Activated gamma-delta T cell (primary cell): ENCODE results near the gene ZIC2.
"Not testable (repeated sequence)": the region's sequence is repeated elsewhere in the genome, so short reads cannot be mapped to it uniquely, and the experiment has no call there.

ENCODE experiments used
- DNase-seq: peaks from one replicate; lab custom pipeline; 2025; lab: John Stamatoyannopoulos, UW
- total RNA-seq, 2 donors: gene quantifications; one replicate each; lab custom pipeline; 2026; lab: John Stamatoyannopoulos, UW

Gene ZIC2
- 0 to 0.13 reads per million in 2 donors for total RNA-seq

GRCh38 chr13:99981735-99982035 lies at the start of gene ZIC2:
ZIC2 (plus strand) TSS chr13:99981784; CDS start chr13:99982065, 281 bp downstream.
- DNase-seq: no peak

GRCh38 chr13:99932912-99933311 lies 48.7 kb upstream of the ZIC2 start:
- no peak for DNase-seq

DNA sequence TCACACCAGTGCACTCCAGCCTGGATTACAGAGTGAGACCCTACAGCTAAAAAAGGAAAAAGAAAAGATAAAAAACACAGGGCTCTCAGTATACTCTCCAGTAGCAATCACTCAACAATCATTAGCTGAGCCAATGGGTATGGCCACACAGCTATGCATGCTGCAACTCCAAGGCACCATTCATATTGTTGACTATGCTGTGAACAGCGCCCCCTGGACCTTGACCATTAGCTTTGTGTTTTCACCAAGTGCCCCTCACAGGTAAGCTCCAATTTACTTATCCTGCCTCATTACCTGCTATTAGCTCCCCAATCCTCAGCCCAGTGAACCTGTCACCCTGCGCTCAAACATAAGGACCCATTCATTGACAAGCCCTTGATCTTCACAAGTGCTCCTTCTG lies 45.8 kb upstream of the ZIC2 start:
- no peak for DNase-seq

DNA sequence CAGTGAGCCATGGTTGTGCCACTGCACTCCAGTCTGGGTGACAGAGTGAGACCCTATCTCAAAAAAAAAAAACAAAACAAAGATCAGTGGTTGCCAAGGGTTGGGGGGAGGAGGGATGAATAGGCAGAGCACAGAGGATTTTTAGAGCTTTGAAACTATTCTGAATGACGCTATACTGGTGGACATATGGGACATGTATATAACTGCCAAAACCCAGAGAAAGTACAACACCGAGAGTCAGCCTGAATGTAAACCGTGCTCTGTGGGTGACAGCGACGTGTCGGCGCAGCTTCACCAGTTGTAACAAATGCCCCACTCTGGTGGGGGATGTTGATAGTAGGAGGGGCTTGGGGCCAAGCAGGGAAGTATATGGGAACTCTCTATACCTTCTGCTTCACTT lies 42.9 kb upstream of the ZIC2 start:
- no peak for DNase-seq

GRCh38 chr13:99941086-99941485 lies 40.5 kb upstream of the ZIC2 start:
- no peak for DNase-seq

DNA sequence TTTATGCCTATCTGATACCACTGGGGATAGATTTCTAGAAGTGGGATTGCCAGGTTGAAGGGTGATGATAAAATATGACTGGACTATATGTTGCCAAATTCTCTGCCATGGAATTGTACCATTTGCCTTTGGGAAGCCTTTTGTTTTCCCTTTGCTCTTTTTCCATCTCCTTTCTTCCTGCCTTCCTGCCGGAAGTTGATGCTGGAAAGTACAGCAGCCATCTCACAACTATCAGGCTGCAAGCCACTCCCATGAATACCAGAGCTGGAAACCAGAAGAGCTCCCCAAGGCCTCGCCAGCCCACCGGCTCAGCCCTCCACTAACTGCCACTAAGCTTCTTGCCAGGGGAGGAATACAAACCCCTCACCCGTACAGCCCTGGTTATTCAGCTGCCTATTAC lies 39.7 kb upstream of the ZIC2 start:
- no peak for DNase-seq

DNA sequence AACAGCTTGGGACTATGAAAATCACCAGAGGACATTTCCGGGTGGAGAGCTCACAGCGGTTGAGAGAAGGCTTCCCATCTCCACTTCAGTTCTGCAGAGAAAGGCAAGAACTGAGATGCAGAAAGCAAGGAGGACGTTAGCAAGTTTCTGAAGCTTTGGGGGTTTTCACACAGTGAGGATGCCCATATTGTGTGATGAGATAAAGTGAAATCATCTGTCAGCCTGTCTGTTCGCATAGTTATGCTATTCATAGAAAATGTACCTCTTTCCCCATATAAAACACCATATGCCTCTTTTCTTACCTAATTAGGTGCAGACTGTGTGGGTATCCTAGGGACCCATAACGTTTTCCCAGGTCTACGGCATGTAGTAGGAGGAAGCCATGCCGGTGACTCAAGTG lies 37.5 kb upstream of the ZIC2 start:
- no peak for DNase-seq

- DNase-seq: no peak
Measured at GRCh38 chr13:99944606-99945005, 37.0 kb upstream of the ZIC2 start.

DNA sequence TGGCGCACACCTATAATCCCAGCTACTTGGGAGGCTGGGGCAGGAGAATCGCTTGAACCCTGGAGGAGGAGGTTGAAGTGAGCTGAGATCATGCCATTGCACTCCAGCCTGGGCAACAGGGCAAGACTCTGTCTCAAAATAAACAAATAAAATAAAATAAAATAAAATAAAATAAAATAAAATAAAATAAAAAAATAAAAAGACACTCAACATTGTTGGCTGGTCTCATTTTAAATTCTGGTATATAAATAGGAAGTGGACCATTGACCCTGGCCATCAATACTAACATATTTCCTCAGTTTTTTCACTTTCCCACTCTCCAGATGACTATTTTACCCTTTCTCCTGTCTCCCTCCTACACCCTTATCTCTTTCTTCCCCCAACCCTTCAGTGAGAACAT lies 36.1 kb upstream of the ZIC2 start:
- DNase-seq: not testable (repeated sequence)

GRCh38 chr13:99947666-99948065 lies 33.9 kb upstream of the ZIC2 start:
- DNase-seq: no peak

DNA sequence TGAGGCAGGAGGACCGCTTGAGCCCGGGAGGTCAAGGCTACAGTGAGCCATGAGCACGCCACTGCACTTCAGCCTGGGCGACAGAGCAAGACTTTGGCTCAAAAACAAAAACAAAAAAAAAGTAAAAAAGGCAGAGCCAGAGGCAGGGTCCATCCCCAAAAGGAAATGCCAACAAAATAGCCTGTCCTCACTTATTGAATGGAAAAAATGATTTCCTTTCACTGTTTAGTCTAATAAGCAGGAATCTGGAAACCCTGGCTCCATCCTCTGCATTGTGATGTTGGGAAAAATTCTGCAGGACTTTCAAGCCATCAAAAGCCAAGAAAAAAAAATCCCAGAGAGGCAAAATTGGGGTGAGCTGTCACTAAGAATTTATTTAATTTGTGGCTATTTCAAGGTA lies 33.2 kb upstream of the ZIC2 start:
- DNase-seq: no peak

DNA sequence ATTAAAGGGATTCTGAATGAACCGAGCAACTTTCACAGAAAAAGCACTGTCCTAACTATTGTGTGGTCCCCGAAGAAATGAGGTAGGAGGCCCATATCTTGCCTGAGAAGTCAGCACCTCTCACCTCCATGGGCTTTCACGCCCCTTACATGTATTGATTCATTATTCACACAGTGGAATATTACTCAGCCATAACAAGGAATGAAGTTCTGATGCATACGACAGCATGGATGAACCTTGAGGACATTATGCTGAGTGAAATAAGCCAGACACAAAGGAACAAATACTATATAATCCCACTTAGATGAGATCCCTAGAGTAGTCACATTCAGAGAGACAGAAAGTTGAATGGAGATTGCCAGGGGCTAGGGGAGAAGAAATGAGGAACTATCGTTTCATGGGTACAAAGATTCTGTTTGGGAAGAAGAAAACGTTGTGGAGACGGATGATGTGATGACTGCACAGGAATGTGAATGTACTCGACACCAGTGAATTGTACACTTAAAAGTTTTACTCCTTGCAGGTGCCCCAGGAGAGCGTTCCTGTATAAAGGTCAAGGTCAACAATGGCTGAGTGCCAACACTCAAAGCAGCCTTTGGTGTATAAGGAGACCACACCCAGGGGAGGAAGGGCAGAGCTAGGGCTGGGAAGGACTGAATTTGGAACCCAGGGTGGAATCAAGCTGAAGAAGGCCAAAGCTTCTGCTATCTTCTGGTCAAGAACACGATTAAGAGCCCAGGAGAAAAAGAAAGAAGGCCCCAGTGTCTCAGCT lies 32.5 kb upstream of the ZIC2 start:
- DNase-seq: no peak

DNA sequence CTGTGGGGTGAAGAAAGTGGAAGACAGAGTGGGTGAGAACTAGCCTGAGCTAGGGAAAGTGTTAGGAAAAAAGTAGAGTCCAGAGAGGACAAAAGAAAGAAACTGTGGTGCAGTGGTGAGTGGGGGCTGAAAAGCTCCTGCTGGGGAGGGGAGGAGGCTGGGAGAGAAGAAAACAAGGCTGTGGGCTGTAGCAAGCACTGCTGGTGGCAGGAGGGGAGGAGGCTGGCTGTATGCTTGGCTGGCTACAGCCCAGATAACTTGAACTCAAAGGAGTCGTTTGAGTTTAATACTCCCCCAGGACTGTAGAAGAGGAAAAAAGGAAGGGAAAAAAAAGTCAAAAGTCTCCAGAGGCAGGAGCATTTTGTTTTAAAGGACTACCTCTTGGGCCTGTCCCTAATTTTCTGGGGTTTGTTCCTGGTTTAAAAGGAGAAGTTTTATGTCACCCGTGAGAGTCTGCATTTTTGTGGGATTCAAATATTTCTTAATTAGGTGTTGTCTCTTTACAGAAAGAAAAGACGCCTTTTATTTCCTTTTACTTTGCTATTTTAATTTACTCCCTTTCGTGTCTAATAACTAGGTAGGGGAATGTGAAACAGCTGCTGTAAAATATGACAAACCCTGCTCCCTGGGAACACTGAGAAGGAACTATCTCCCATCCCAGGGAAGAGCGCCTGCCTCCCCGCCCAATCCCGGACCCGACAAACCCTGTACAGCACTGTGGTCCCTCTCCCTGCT lies 31.7 kb upstream of the ZIC2 start:
- no peak for DNase-seq

GRCh38 chr13:99951666-99952065 lies 29.9 kb upstream of the ZIC2 start:
- not testable (repeated sequence) for DNase-seq

DNA sequence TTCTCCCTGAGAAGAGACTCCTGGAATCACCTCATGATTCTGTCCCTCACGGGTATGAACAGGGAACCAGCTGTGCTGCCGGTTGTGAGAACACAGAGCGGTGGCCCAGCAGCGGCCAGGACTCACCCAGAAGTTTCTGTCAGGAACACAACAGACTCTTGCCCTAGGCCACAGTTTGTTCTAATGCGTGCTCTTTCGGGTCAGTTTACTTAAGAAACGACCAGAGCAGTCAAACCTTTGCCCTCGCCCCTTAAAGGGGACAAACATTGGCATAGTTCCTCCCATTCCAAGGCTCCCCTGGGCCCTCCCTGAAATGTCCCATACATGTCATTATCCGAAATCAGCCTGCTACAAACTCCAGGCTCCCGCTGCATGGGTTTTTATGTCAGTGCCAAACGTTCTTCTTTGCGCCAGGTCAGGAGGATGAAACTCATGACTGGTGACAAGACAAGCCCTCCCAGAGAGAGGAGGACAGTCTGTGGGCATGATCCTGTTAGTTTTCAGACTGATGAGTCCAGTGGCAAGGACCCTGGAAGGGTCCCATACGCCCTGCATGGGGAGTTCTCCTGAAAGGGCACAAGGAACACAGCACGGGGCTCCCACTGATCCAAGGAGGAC lies 28.3 kb upstream of the ZIC2 start:
- DNase-seq: no peak

DNA sequence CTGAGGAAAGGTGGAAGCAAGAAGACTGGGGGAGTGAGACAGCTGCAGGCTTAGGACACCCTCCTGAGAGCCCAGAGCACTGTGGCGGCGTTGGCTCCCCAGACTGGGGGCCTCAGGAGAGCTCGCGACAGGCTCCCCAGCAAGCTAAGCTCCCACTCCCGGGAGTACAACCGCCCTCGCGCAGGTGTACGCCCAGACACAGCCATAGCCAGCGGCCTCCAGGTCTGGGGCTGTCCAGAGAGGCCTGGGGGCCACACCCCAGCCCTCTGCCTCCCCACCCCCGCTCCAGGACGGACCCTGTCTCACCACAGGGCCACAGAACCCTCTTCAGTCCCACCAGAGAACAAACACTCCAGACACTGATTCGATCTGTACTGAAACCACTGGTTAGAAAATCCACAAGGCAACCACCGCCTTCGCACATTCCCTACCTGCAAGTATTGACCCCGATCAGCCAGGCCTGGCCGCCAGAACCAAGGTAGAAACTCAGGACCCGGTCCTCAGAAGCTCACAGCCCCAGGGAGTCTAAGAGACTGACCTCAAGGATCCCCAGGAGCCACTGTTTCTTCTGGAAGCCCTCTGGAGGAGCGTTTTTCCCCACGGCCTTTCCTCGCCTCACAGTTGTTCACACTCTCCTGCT lies 26.4 kb upstream of the ZIC2 start:
- no peak for DNase-seq

DNA sequence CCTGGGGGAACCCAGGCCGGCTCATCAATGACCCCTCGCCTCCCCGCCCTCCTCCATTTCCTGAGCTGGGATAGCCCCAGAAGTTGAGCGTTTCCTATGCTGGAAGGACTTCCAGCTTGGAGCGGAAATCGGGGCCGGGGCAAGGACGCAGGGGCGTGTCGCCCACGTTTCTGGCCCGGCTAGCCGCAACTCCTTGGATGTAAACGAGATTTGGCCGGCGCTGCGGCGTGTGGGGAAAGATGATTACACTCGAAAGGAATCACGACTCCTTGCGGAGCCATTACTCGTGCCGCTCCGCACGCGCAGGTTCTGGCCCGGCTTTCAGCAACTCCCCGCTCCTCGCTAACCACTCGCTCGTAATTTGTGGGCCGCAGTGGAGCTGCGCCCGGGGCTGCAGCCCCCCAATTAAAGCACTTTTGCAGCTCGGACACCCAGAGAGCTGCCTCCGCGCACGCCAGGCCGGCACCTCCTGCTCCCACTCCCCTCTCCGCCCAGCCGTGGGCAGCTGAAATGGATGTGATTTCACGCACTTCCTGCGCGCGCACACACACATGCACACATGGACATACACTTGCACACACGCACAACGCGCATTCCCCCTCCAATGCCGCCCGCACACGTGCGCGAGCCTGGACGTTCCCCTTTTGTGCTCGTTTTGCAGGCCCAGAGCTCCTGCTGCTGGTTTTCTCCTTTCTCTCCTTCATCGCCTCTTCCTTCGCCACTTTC lies 25.7 kb upstream of the ZIC2 start:
- no peak for DNase-seq

DNA sequence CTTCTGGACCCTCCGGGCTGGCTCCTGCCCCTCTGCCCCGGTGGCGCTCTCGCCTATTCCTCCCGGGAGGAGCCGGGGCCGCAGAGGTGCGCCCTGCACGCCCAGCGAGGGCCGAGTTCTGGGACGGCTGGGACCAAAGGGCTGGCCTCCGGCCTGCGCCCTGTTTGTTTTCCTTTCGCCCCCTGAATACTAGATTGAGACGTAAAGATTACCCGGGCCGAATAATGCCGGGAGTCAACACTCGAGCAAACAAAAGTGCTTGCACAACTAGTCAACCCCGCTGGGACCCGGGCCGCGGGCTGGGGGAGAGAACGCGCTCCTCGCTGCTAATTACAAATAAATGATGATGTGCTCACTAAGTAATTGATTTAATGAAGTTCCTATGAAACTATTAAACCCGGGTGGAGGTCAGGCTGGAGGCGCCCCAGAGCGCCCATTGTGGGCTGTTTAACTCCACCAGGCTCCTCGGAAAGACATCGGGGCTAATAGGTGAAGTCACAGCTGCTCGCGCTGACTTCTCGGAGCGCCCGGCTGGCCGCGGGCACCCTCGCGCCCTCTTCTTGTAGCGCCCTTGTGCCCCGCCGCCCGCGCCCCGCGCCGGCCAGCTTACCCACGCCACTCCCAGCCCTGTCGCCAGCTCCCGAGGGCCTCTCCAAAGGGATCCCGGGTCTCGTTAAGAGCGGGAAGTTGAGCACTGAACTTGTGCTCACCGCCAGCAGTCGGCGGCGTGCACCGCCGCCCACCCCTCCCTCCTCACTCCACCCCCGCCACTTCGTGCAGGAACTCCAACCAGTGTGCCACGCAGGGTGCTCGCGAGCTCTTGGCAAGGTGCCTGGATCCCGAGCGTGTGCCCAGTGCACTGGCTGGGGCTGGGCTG lies 24.9 kb upstream of the ZIC2 start:
- no peak for DNase-seq

GRCh38 chr13:99958406-99959126 lies 23.0 kb upstream of the ZIC2 start:
- no peak for DNase-seq

- DNase-seq: no peak
Measured at GRCh38 chr13:99959127-99959539, 22.5 kb upstream of the ZIC2 start.
